ENCODE results near the gene GPRC5C.

Gene GPRC5C

GRCh38 chr17:74451557-74451956 lies 19.7 kb downstream of the GPRC5C start:
- DNase-seq (ENCODE audit: low read depth in 4 of 4, low spot score in 1 of 4), result no peak

- no peak for DNase-seq (ENCODE audit: low read depth in 4 of 4, low spot score in 1 of 4)
Measured at GRCh38 chr17:74452033-74452840, 20.3 kb downstream of the GPRC5C start.

- no peak for DNase-seq (ENCODE audit: low read depth in 4 of 4, low spot score in 1 of 4)
Measured at GRCh38 chr17:74452841-74453661, 21.2 kb downstream of the GPRC5C start.

DNA sequence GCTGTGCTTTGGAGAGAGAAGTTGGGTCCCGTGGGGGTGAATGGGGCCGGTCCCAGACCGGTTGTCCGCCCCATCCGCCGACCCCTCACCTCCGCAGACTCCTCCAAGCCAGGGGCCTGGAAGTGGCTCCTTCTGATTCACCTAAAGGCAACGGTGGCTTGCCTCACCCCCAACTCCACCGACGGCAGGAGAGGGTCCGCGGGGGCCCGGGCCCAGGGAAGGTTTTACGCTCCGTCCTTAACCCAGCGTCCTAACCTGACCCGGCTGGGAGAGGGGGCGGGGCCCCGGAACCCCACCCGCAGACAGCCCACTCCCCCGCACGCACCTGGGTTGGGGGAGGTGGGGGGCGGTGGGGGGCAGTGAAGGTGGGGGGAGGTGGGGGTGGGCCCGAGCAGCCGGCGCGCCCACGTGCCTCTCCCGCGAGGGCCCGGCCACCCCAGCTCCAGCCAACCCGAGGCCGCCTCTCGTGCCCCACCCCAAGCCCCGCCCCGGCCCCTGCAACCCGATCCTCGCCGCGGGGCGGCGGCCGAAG lies 21.8 kb downstream of the GPRC5C start:
- peak in 1 of 4 experiments; percentile 67 for DNase-seq (ENCODE audit: low read depth in 4 of 4, low spot score in 1 of 4)

- peak in 2 of 4 experiments; percentile 33 to 51 for DNase-seq (ENCODE audit: low read depth in 4 of 4, low spot score in 1 of 4)
Measured at GRCh38 chr17:74454197-74455024, 22.5 kb downstream of the GPRC5C start.

DNA sequence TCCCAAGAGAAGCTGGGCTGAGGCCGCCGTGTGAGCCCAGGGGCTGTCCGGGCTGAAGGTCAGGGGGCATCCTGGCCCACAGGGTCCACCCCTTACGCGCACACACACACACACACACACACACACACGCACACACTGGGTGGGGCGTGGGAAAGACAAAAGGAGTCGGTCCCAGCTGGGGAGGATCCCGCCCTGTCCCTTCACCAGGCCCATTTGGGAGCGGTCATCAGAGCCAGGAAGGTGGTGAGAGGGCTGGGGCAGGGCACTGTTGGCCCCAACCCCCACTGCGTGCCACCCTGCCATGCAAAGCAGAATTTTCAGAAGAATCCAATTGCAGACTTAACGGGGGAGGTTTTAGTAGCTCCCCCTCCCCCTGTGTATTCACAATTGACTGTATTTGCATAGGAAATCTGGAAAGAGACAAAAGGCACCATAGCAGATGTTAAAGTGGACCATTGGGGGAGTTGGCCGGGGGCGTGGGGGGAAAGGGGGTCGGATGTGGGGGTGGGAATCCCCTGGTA lies 23.2 kb downstream of the GPRC5C start:
- no peak for DNase-seq (ENCODE audit: low read depth in 4 of 4, low spot score in 1 of 4)

DNA sequence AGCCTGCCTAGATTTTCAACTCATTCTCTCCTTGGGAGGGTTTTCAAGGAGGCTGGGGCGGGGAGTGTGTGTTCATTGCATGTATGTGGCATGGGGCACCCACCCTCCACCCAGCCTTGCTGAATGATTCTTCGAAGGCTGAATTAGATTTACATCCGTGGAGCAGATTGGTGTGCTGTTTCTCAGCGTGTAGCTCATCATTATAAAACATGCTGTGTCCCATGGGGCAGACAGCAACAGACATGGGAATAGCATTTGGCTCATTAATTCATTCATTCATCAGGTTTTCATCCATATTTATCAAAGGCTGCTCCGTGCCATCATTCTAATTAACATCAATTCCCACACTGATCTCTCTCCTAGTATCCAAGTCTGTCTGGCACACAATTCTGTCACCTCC lies 23.9 kb downstream of the GPRC5C start:
- no peak for DNase-seq (ENCODE audit: low read depth in 4 of 4, low spot score in 1 of 4)

DNA sequence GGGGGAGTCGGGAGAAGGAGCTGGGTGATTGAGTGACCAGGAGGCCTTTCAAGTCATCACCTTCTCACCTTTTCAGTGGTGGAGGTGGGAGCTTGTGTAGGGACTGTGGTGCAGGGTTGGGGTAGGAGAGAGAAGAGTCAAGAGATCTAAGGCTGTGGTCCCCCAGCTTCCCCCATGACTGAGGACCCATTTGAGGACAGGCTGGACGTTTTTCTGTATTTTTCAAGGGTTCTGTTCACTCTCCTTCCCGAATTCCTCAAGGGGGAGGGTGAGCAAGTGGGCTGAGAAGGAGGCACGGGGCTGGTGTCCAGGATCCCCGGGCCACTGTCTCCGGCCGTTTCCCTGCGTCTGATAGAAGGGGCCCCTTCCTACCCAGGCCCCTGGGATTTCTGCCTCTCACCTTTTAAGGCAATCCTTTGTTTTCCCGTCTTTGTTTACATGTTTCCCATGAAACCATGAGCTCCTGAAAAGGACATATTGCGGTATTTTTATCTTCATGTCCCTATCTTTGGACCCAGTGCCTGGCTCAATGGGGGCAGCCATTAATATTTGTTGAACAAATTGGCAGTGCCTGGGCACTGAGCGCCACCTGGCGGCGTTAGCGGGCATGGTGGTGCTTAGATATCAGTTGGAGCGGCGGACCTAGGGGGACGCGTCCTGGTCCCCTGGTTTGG lies 25.4 kb downstream of the GPRC5C start:
- DNase-seq (ENCODE audit: low read depth in 4 of 4, low spot score in 1 of 4), result peak; percentile 40 to 59 (median 54)

DNA sequence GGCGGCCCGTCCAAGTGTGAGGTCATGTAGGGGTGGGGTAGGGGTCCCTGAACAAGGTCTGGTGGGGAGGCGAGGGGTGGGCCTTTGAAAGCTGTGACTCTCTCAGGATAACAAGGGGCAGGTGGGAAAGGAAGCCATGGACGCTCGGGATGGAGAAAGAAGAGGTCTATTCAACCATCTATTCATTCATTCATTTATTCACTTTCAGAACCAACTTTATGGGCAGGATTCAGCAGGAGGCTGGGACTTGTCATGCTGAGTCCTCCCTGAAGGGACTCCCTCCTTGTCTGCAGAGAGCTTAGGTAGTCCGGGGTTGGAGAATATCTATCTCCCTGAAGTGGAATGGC lies 25.9 kb downstream of the GPRC5C start:
- no peak for DNase-seq (ENCODE audit: low read depth in 4 of 4, low spot score in 1 of 4)

DNA sequence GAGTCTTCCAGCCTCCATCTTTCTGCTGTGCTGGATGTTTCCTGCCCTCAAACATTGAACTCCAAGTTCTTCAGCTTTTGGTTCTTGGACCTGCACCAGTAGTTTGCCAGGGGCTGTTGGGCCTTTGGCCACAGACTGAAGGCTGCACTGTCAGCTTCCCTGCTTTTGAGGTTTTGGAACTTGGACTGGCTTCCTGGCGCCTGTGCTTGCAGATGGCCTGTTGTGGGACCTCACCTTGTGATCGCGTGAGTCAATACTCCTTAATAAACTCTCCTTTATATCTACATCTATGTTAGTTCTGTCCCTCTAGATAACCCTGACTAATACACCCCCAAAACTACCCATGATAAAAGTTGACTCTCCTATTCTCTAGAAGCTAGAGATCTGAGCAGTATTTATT lies 26.9 kb downstream of the GPRC5C start:
- DNase-seq (ENCODE audit: low read depth in 4 of 4, low spot score in 1 of 4), result no peak

DNA sequence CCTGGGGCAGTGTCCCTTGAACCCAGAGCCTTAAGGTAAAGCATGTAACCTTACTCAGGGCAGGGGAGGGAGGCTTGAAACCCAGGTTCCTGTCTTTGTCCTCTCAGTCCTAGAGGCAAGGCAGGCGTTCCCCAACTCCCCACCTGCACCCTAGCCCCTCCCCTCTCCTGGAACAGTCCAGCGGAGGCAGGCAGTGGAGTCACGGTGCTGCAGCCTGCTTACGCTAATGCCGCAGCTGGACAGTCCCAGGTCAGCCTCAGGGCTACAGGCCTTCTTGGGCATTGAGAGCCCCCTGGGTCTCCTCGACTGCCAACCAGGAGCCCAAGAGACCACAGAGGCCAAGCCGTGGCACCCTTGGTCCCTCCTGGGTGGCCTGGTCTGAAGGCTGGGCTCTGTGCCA lies 27.7 kb downstream of the GPRC5C start:
- no peak for DNase-seq (ENCODE audit: low read depth in 4 of 4, low spot score in 1 of 4)

- no peak for DNase-seq (ENCODE audit: low read depth in 4 of 4, low spot score in 1 of 4)
Measured at GRCh38 chr17:74460241-74460640, 28.4 kb downstream of the GPRC5C start.

GRCh38 chr17:74460996-74461395 lies 29.1 kb downstream of the GPRC5C start:
- no peak for DNase-seq (ENCODE audit: low read depth in 4 of 4, low spot score in 1 of 4)

GRCh38 chr17:74461611-74462010 lies 29.7 kb downstream of the GPRC5C start:
- DNase-seq (ENCODE audit: low read depth in 4 of 4, low spot score in 1 of 4), result no peak

DNA sequence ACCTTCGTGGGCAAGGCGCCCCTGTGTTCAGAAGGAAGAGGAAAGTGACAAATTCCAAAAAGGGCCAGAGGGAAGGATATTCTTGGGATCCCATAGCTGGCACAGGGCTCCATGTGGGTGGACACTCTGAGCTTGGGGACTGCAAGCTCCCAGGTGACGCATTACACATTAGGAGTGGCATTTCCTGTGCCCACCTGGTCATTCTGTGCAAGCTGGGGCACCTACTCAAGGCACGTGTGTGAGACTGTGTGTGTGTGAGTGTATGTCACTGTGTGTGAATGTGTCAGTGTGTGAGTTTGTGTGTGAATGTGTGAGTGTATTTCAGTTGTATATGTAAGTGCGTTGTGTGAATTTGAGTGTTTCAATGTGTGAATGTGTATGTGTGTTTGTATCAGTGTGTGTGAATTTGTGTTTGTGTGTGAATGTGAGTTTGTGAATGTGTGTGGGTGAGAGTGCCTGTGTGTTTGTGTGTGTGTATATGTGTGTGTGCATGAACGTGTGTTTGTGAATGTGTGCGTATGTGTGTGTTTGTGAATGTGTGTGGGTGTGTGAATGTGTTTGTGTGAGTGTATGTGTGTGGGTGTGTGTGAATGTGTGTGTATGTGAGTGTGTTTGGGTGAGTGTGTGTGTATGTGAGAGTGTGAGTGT lies 33.0 kb downstream of the GPRC5C start:
- no peak for DNase-seq (ENCODE audit: low read depth in 4 of 4, low spot score in 1 of 4)

- DNase-seq (ENCODE audit: low read depth in 4 of 4, low spot score in 1 of 4), result no peak
Measured at GRCh38 chr17:74465378-74466110, 33.7 kb downstream of the GPRC5C start.

- DNase-seq (ENCODE audit: low read depth in 4 of 4, low spot score in 1 of 4), result no peak
Measured at GRCh38 chr17:74466111-74466827, 34.4 kb downstream of the GPRC5C start, which contains the start of gene CD300A. TSS of gene CD300A (plus strand) at chr17:74466634. CDS start at chr17:74466704, 70 bp downstream.

- DNase-seq (ENCODE audit: low read depth in 4 of 4, low spot score in 1 of 4), result no peak
Measured at GRCh38 chr17:74466828-74467184, 34.9 kb downstream of the GPRC5C start.

All from stimulated activated CD4-positive, alpha-beta T cell treated with anti-CD3 and anti-CD28 coated beads, Interleukin-1b, Interleukin-23, amount 100 ng/mL, for 24 hours (primary cell).